HG02870 (cell line): ENCODE measurements around the gene RNU7-1.
A peak's percentile ranks its signal among the peaks of the same experiment; 100 is the strongest.

Source experiments
- ATAC-seq: cut with Tn5 transposase; IDR thresholded peaks from one replicate; pipeline ENCODE4 v1.9.1; 2021; ENCODE audit warnings: mild to moderate bottlenecking, moderate library complexity; ENCODE audit not compliant: unreplicated experiment

The RNU7-1 gene

GRCh38 chr12:6952121-6952862, 8.7 kb downstream of the RNU7-1 start:
- ATAC-seq = no peak

GRCh38 chr12:6952863-6953441, 9.3 kb downstream of the RNU7-1 start:
- ATAC-seq = no peak

GRCh38 chr12:6953442-6954315, 10.1 kb downstream of the RNU7-1 start:
- peak; percentile 50 for ATAC-seq

- ATAC-seq = no peak
These were observed 10.9 kb downstream of the RNU7-1 start for GRCh38 chr12:6954316-6955107.

GRCh38 chr12:6955108-6956020, 11.7 kb downstream of the RNU7-1 start:
- ATAC-seq = no peak

GRCh38 chr12:6956021-6956727, 12.6 kb downstream of the RNU7-1 start:
- no peak for ATAC-seq

- no peak for ATAC-seq
These were observed 13.6 kb downstream of the RNU7-1 start for GRCh38 chr12:6957151-6957701.

GRCh38 chr12:6957741-6958608, 14.4 kb downstream of the RNU7-1 start:
- no peak for ATAC-seq

- ATAC-seq = no peak
These were observed 15.0 kb downstream of the RNU7-1 start for GRCh38 chr12:6958609-6959057.

- ATAC-seq = no peak
These were observed 15.6 kb downstream of the RNU7-1 start for GRCh38 chr12:6959058-6959804.

- ATAC-seq = no peak
These were observed 16.4 kb downstream of the RNU7-1 start for GRCh38 chr12:6959805-6960592.

- ATAC-seq = peak; percentile 30
These were observed 17.1 kb downstream of the RNU7-1 start for GRCh38 chr12:6960593-6961277.

- ATAC-seq = no peak
These were observed 17.7 kb downstream of the RNU7-1 start for GRCh38 chr12:6961278-6961694.

- ATAC-seq = no peak
These were observed 18.2 kb downstream of the RNU7-1 start for GRCh38 chr12:6961695-6962284.

GRCh38 chr12:6962285-6963015, 18.8 kb downstream of the RNU7-1 start:
- no peak for ATAC-seq
